ENCODE data around the gene RARRES2. TPM values are rescaled to one million over a fixed set of nuclear protein-coding genes. Genes with fewer than 3 reads are reported as not detected.

The RARRES2 gene
- total RNA-seq, 4 donors from 2014 or later = 84.2 to 124 (median 102) TPM

GRCh38 chr7:150374472-150374871 is 33.0 kb upstream of the RARRES2 start:
- no peak for DNase-seq
- no peaks in the 10 kb centered on the region for H3K9me3 ChIP-seq
- H3K4me1 ChIP-seq = peaks cover 27 to 89% (median 78%) of the 10 kb centered on the region in 4 donors
- WGBS, 2 donors (ENCODE audit: low coverage in 1 of 2) = 69 to 79% methylated on average over 5 of the region's 5 CpGs
- in situ Hi-C loops (cut with MboI; ENCODE audit: low pct_ligation_motif_present in 1 of 4, low pct_unique_long_range_greater_than_20kb in 1 of 4, low sequenced_read_pairs in 3 of 4) = no loop called here
- H3K27ac ChIP-seq = peak overlapping the region; percentile 93 to 99 (median 97)
- no peaks in the 10 kb centered on the region for H3K27me3 ChIP-seq
- no peak for TF ChIP-seq POLR2A (IDR thresholded peaks at IDR 0.05)
- TF ChIP-seq CTCF (IDR thresholded peaks at IDR 0.05) = no peak
- TF ChIP-seq EP300 (IDR thresholded peaks at IDR 0.05; ENCODE audit: low read depth) = no peak
- no peak for TF ChIP-seq POLR2AphosphoS5 (IDR thresholded peaks at IDR 0.05)
- intact Hi-C loops (cut with DNase I; ENCODE audit: low total_unique reads) = no loop called here
- H3K36me3 ChIP-seq = no peaks in the 10 kb centered on the region
- H3K4me3 ChIP-seq = peak overlapping the region in 1 of 4 donors; percentile 70

- in situ Hi-C loops (cut with MboI; ENCODE audit: low pct_ligation_motif_present in 1 of 4, low pct_unique_long_range_greater_than_20kb in 1 of 4, low sequenced_read_pairs in 3 of 4) (no loop called here), intact Hi-C loops (cut with DNase I; ENCODE audit: low total_unique reads) (no loop called here)
- WGBS, 2 donors (ENCODE audit: low coverage in 1 of 2) = 70% methylated on average over 4 of the region's 4 CpGs; no CpG with 5 or more reads in 1 of the 2 donors
- H3K4me1 ChIP-seq = peaks cover 27 to 90% (median 79%) of the 10 kb centered on the region in 4 donors
- peak overlapping the region in 3 of 4 donors; percentile 2 to 90 (median 70) for H3K4me3 ChIP-seq
- no peaks in the 10 kb centered on the region for H3K9me3 ChIP-seq
- no peaks in the 10 kb centered on the region for H3K36me3 ChIP-seq
- no peaks in the 10 kb centered on the region for H3K27me3 ChIP-seq
- peak overlapping the region; percentile 93 to 99 (median 97) for H3K27ac ChIP-seq
- no peak for DNase-seq
- TF ChIP-seq CTCF (IDR thresholded peaks at IDR 0.05) = no peak
- TF ChIP-seq POLR2A (IDR thresholded peaks at IDR 0.05) = no peak
- TF ChIP-seq POLR2AphosphoS5 (IDR thresholded peaks at IDR 0.05) = no peak
- TF ChIP-seq EP300 (IDR thresholded peaks at IDR 0.05; ENCODE audit: low read depth) = no peak
Measured at GRCh38 chr7:150374026-150374425, 32.6 kb upstream of the RARRES2 start.

GRCh38 chr7:150373049-150373801 is 31.8 kb upstream of the RARRES2 start:
- Histone ChIP-seq H3K4me3 (peak overlapping the region in 3 of 4 donors; percentile 8 to 90 (median 70)), H3K36me3 (no peaks in the 10 kb centered on the region), H3K4me1 (peaks cover 27 to 86% (median 74%) of the 10 kb centered on the region in 4 donors), H3K9me3 (no peaks in the 10 kb centered on the region), H3K27ac (peak overlapping the region; percentile 93 to 99 (median 97)), H3K27me3 (no peaks in the 10 kb centered on the region)
- peak; percentile 66 for DNase-seq
- intact Hi-C loops (cut with DNase I; ENCODE audit: low total_unique reads) (no loop called here), in situ Hi-C loops (cut with MboI; ENCODE audit: low pct_ligation_motif_present in 1 of 4, low pct_unique_long_range_greater_than_20kb in 1 of 4, low sequenced_read_pairs in 3 of 4) (no loop called here)
- WGBS, 2 donors (ENCODE audit: low coverage in 1 of 2) = 40 to 51% methylated on average over 1 to 16 of the region's 21 CpGs
- TF ChIP-seq POLR2A (IDR thresholded peaks at IDR 0.05) = peak; percentile 9
- TF ChIP-seq EP300 (IDR thresholded peaks at IDR 0.05; ENCODE audit: low read depth) = no peak
- peak in 1 of 3 donors; percentile 28 for TF ChIP-seq POLR2AphosphoS5 (IDR thresholded peaks at IDR 0.05)

- DNase-seq = peak; percentile 69
- TF ChIP-seq POLR2A (IDR thresholded peaks at IDR 0.05) (peak; percentile 51), CTCF (IDR thresholded peaks at IDR 0.05) (peak in 3 of 5 experiments; percentile 10 to 32 (median 13)), POLR2AphosphoS5 (IDR thresholded peaks at IDR 0.05) (peak in 2 of 3 donors; percentile 41 to 53), EP300 (IDR thresholded peaks at IDR 0.05; ENCODE audit: low read depth) (no peak)
- H3K4me1 ChIP-seq = peaks cover 29 to 86% (median 72%) of the 10 kb centered on the region in 4 donors
- whole genome bisulfite sequencing, 2 donors (ENCODE audit: low coverage in 1 of 2) = 56% methylated on average over 68 of the region's 79 CpGs; no CpG with 5 or more reads in 1 of the 2 donors
- H3K27ac ChIP-seq = peak overlapping the region; percentile 93 to 99 (median 97)
- no peaks in the 10 kb centered on the region for H3K27me3 ChIP-seq
- no peaks in the 10 kb centered on the region for H3K9me3 ChIP-seq
- intact Hi-C loops (cut with DNase I; ENCODE audit: low total_unique reads) (no loop called here), in situ Hi-C loops (cut with MboI; ENCODE audit: low pct_ligation_motif_present in 1 of 4, low pct_unique_long_range_greater_than_20kb in 1 of 4, low sequenced_read_pairs in 3 of 4) (no loop called here)
- H3K4me3 ChIP-seq = peak overlapping the region in 3 of 4 donors; percentile 16 to 90 (median 70)
- H3K36me3 ChIP-seq = no peaks in the 10 kb centered on the region
Measured at GRCh38 chr7:150372271-150373048, 31.0 kb upstream of the RARRES2 start.
